WTC11 (cell line): Measurements from ENCODE around the gene FTCD.

Experiments used
- FOXK1 ChIP-seq: sonication (generic); formaldehyde crosslinking; IDR thresholded peaks from 2 replicates; pipeline ENCODE4 v1.8.0; 2022; ENCODE audit warnings: mild to moderate bottlenecking, moderate library complexity, missing genetic modification reagents
- SMAD4 ChIP-seq: sonication (generic); formaldehyde crosslinking; IDR thresholded peaks from 2 replicates; pipeline ENCODE4 v1.8.0; 2022; ENCODE audit warnings: mild to moderate bottlenecking, missing genetic modification reagents
- TEAD1 ChIP-seq: sonication (generic); formaldehyde crosslinking; IDR thresholded peaks from 2 replicates; pipeline ENCODE4 v1.8.0; 2022; ENCODE audit warnings: mild to moderate bottlenecking, missing genetic modification reagents
- TF ChIP-seq, protein P1 (sequence below): fragments of 200-600 bp; IDR thresholded peaks from 2 replicates; pipeline ENCODE4 v1.8.0; 2022; ENCODE audit warnings: antibody characterized with exemption

DNA sequence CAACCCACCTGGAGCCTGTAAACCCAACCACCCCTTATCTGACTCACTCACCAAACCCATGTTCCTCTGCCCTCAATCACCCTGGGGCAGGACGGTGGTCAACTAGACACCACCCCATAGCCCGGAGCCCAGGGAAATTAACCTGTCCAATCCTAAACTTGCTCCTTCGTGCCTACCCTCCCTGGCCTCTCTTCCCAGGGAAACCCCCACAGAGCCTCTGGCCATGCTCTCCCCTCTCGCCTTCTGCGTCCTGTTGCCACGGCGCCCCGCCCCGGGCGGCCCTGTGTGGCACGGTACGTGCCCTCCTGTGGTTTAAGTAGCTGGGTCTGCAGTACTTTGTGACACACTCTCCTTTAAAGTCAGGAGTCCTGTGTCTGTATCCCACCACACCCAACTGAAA is 4.0 kb upstream of the FTCD start:
- TF ChIP-seq, protein P1, sequence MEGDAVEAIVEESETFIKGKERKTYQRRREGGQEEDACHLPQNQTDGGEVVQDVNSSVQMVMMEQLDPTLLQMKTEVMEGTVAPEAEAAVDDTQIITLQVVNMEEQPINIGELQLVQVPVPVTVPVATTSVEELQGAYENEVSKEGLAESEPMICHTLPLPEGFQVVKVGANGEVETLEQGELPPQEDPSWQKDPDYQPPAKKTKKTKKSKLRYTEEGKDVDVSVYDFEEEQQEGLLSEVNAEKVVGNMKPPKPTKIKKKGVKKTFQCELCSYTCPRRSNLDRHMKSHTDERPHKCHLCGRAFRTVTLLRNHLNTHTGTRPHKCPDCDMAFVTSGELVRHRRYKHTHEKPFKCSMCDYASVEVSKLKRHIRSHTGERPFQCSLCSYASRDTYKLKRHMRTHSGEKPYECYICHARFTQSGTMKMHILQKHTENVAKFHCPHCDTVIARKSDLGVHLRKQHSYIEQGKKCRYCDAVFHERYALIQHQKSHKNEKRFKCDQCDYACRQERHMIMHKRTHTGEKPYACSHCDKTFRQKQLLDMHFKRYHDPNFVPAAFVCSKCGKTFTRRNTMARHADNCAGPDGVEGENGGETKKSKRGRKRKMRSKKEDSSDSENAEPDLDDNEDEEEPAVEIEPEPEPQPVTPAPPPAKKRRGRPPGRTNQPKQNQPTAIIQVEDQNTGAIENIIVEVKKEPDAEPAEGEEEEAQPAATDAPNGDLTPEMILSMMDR, result no peak
- no peak for TF ChIP-seq SMAD4 (CRISPR knock-in tag)
- TF ChIP-seq FOXK1 (CRISPR knock-in tag), result no peak
- TF ChIP-seq TEAD1 (CRISPR knock-in tag), result no peak
